Immature natural killer cell (primary cell): ENCODE measurements around the gene CA11. TPM values are rescaled to one million over a fixed set of nuclear protein-coding genes. Genes with fewer than 3 reads are reported as not detected.

ENCODE experiments used
- DNase-seq, 3 donors: peaks; one replicate each; pipeline ENCODE4 v3.0.0; 2022; ENCODE audit warnings: mixed read lengths in 1 of 3
- H3K27ac Mint-ChIP-seq, 6 donors: one replicate each; pipeline ENCODE4 v1.8.0; 2020; ENCODE audit warnings: mixed read lengths in 6 of 6, mild to moderate bottlenecking in 5 of 6, inconsistent platforms in 4 of 6, moderate library complexity in 3 of 6
- H3K27me3 Mint-ChIP-seq, 3 donors: one replicate each; pipeline ENCODE4 v1.8.0; 2020 to 2021; ENCODE audit warnings: low read depth in 3 of 3, mild to moderate bottlenecking in 3 of 3, mixed read lengths in 3 of 3, moderate library complexity in 3 of 3, inconsistent platforms in 1 of 3
- H3K36me3 Mint-ChIP-seq, 3 donors: one replicate each; pipeline ENCODE4 v1.8.0; 2020; ENCODE audit warnings: mixed read lengths in 3 of 3, inconsistent platforms in 2 of 3, mild to moderate bottlenecking in 2 of 3
- H3K4me1 Mint-ChIP-seq, 2 donors: one replicate each; pipeline ENCODE4 v1.8.0; 2020; ENCODE audit warnings: inconsistent platforms in 2 of 2, mild to moderate bottlenecking in 2 of 2, mixed read lengths in 2 of 2, moderate library complexity in 1 of 2
- H3K4me3 Mint-ChIP-seq, 5 donors: one replicate each; pipeline ENCODE4 v1.8.0; 2020; ENCODE audit warnings: mild to moderate bottlenecking in 5 of 5, mixed read lengths in 5 of 5, inconsistent platforms in 3 of 5, moderate library complexity in 3 of 5
- H3K9me3 Mint-ChIP-seq, 6 donors: one replicate each; pipeline ENCODE4 v1.8.0; 2020; ENCODE audit warnings: mild to moderate bottlenecking in 6 of 6, mixed read lengths in 6 of 6, inconsistent platforms in 4 of 6, moderate library complexity in 3 of 6
- polyA plus RNA-seq, 3 donors: library from polyadenylated mRNA; unstranded; fragments of 300-500 nt; fragmentation: Illumina TruSeq; gene quantifications; one replicate each; pipeline ENCODE4 v1.2.3, GENCODE V29; 2021

The CA11 gene
- polyA plus RNA-seq, 3 donors from 2014 or later = 1.8 to 16.4 (median 3.6) TPM

DNA sequence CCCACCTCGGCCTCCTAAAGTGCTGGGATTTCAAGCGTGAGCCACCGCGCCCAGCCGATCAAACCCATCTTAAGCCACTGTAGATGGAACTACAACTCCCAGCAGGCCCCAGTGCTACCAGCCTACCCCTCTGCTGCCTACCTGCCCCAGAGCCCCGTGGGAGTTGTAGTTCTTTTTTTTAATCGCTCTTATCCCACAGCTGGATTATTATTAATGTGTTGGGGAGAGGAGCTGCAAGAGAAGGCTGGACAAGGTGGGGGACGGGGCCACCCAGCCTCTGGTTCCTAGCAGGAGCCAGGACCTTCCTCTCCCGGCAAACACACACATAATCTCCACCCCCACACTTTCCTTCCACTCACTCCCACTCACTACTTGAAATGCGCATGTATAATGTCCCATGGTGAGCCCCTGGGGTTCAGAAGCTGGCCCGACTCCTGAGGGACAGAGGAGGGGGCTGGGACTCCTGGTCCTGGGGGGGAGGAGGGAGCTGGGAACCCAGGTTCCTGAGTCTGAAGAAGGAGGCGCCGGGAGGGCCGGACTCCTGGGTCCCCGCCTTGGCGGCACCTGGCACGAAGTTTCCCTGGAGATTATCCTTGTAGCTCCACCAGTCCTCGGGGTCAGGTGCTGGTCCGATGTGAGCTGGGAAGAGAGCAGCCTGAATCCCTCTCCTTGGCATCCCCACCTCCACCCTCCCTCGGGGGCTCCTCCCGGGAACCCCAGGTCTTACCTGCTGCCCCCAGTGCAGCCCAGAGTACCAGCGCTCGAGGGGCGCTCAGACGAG, 958 bp downstream of the CA11 start:
- DNase-seq = peak; percentile 65 to 73 (median 68)
- H3K27ac Mint-ChIP-seq = peak overlapping the region; percentile 77 to 94 (median 90)
- H3K36me3 Mint-ChIP-seq = no peaks in the 10 kb centered on the region

GRCh38 chr19:48644355-48644754, 1.6 kb downstream of the CA11 start:
- Mint-ChIP-seq H3K9me3 (no peaks in the 10 kb centered on the region), H3K4me3 (peak overlapping the region in 2 of 5 donors; percentile 90 to 97), H3K27ac (peak overlapping the region in 1 of 6 donors; percentile 28), H3K36me3 (no peaks in the 10 kb centered on the region), H3K4me1 (peaks cover 33 to 37% of the 10 kb centered on the region in 2 donors), H3K27me3 (peaks cover 2 to 6% (median 3%) of the 10 kb centered on the region in 3 donors)
- DNase-seq = no peak

More for the DNA sequence above, 958 bp downstream of the CA11 start:
- H3K27me3 Mint-ChIP-seq = peaks cover under 1 to 6% (median 2%) of the 10 kb centered on the region in 3 donors
- H3K9me3 Mint-ChIP-seq = no peaks in the 10 kb centered on the region
- H3K4me1 Mint-ChIP-seq = peaks cover 29 to 36% of the 10 kb centered on the region in 2 donors
- peak overlapping the region; percentile 82 to 97 (median 90) for H3K4me3 Mint-ChIP-seq

DNA sequence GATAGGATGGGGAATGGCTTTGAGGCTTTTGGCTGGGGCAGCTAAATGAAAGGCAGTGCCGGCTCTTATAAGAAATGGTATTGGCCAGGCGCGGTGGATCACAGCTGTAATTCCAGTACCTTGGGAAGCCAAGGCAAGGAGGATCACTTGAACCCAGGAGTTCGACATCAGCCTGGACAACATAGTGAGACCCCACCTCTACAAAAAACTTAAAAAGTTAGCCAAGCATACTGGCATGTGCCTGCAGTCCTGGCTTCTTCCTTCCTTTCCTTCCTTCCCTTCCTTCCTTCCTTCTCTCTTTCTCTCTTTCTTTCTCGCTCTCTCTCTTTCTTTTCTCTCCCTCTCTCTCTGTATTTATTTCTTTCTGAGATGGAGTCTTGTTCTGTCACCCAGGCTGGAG, 3.1 kb downstream of the CA11 start:
- H3K4me3 Mint-ChIP-seq = no peak overlapping the region
- no peaks in the 10 kb centered on the region for H3K9me3 Mint-ChIP-seq
- H3K27me3 Mint-ChIP-seq = peaks cover 0 to 10% (median 4%) of the 10 kb centered on the region in 3 donors
- no peak for DNase-seq
- peaks cover 0 to 5% (median 0%) of the 10 kb centered on the region in 3 donors for H3K36me3 Mint-ChIP-seq
- peak overlapping the region in 2 of 6 donors; percentile 3 to 66 for H3K27ac Mint-ChIP-seq
- peaks cover 42% of the 10 kb centered on the region in 2 donors for H3K4me1 Mint-ChIP-seq

DNA sequence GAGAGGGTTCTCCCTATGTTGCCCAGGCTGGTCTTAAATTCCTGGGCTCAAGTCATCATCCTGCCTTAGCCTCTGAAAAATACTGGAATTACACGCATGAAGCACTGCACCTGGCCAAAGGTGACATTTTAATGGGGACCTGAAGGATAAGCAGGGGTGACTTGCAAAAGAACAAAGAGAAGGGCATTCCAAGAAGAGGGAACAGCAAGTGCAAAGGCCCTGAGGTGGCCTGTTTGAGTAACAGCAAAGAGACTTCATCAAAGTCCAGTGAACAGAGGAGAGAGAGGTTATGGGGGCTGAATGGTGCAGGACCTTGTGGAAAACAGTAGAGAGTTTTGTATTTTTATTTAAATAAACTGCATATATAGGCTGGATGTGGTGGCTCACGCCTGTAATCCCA, 4.1 kb downstream of the CA11 start:
- Mint-ChIP-seq H3K36me3 (peaks cover 0 to 5% (median 0%) of the 10 kb centered on the region in 3 donors), H3K27ac (peak overlapping the region in 1 of 6 donors; percentile 72), H3K4me3 (peak overlapping the region in 1 of 5 donors; percentile 33), H3K4me1 (peaks cover 38 to 43% of the 10 kb centered on the region in 2 donors), H3K9me3 (no peaks in the 10 kb centered on the region), H3K27me3 (peaks cover 4 to 18% (median 10%) of the 10 kb centered on the region in 3 donors)
- no peak for DNase-seq

DNA sequence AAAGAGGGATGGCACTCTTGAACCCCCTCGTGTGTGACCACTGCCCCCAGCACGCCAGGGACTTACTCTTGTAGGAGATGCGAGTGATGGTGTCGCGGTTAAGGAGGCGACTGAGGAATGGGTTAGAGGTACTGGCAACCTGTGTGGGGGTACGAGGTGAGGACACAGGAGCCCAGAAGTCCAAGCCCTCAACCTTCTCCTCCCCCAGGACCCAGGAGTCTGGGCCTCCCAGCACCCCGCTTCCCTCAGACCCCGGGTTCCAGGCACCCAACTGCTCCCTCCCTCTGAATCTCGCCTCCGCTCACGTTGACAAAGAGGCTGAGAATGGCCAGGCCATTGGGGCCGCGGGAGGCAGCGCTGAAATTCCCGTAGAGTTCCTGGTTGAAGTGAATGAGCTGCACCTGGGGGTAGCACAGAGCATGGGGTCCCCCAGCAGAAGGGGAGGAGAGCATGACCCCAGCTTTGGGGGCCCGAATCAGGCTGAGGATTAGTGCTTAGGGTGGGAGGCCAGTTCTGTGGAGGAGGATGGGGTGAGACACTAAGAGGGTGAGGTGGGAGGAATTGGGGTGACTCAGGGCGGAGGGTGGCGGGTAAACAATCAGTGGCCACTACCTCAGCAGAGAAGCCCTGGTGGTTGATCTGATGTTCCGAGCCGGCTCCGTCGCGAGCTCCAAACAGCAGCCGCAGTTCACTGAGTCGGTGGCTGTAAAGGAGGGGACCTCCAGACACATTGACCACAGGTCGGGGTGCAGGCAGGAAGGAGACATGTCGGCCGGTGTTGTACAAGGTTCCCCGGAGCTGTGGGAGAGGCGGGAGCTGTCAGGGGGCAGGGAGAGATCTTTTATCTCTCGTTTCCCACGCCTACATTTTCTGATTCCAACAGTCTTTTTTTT, 6.3 kb downstream of the CA11 start:
- peak in 2 of 3 donors; percentile 30 to 67 for DNase-seq
- Mint-ChIP-seq H3K27me3 (peaks cover 11 to 21% (median 11%) of the 10 kb centered on the region in 3 donors), H3K4me1 (peaks cover 32 to 38% of the 10 kb centered on the region in 2 donors), H3K9me3 (no peaks in the 10 kb centered on the region), H3K27ac (peak overlapping the region; percentile 55 to 100 (median 98)), H3K4me3 (peak overlapping the region; percentile 33 to 98 (median 69)), H3K36me3 (peaks cover 0 to 5% (median 0%) of the 10 kb centered on the region in 3 donors)

GRCh38 chr19:48638831-48639381, 7.1 kb downstream of the CA11 start:
- Mint-ChIP-seq H3K9me3 (no peaks in the 10 kb centered on the region), H3K27me3 (peaks cover 14 to 24% (median 14%) of the 10 kb centered on the region in 3 donors), H3K4me1 (peaks cover 39 to 45% of the 10 kb centered on the region in 2 donors), H3K27ac (peak overlapping the region; percentile 98 to 100 (median 98)), H3K36me3 (peaks cover 0 to 5% (median 0%) of the 10 kb centered on the region in 3 donors), H3K4me3 (peak overlapping the region; percentile 89 to 98 (median 92))
- DNase-seq = no peak

GRCh38 chr19:48637948-48638830, 7.8 kb downstream of the CA11 start:
- Mint-ChIP-seq H3K27me3 (peaks cover 14 to 24% (median 14%) of the 10 kb centered on the region in 3 donors), H3K9me3 (no peaks in the 10 kb centered on the region), H3K36me3 (peaks cover 0 to 5% (median 0%) of the 10 kb centered on the region in 3 donors), H3K27ac (peak overlapping the region; percentile 98 to 100 (median 98)), H3K4me3 (peak overlapping the region; percentile 89 to 98 (median 92)), H3K4me1 (peaks cover 46 to 52% of the 10 kb centered on the region in 2 donors)
- peak; percentile 89 to 93 (median 90) for DNase-seq

- peak overlapping the region; percentile 98 to 100 (median 98) for H3K27ac Mint-ChIP-seq
- peaks cover 0 to 5% (median 1%) of the 10 kb centered on the region in 3 donors for H3K36me3 Mint-ChIP-seq
- peak; percentile 100 for DNase-seq
- H3K9me3 Mint-ChIP-seq = no peaks in the 10 kb centered on the region
- peaks cover 48 to 54% of the 10 kb centered on the region in 2 donors for H3K4me1 Mint-ChIP-seq
- H3K27me3 Mint-ChIP-seq = peaks cover 14 to 24% (median 14%) of the 10 kb centered on the region in 3 donors
- H3K4me3 Mint-ChIP-seq = peak overlapping the region; percentile 89 to 98 (median 92)
These were observed 8.5 kb downstream of the CA11 start for GRCh38 chr19:48637449-48637947.

DNA sequence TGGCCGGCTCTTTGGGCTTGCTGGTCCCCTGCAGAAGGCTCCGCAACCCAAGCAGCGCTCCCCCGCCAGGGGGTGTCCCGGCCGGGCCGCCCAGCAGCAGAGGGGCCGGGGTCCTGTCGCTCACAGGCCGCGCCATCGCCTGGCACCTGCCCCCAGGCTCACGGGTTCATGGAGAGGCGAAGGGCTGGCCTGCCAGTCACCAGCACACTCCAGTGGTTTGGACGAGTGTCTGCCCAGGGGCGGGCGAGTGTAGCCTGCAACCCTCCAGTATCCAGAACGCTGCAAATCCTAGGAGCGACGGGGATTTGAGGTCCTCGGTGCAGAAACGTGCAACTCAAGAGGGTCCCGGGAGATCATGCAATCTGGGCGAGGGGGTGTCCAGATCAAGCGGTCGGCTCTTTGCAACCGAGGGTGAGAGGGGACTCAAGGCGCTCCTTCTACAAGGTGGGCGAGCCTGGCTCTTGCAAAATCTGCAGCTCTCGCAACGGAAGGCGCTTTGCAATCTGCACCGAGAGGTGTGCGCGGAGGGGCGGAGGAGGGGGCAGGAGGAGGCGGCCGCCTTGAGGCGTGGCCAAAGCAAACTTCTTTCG, 9.0 kb downstream of the CA11 start, which contains the start of gene DBP:
DBP (minus strand) TSS at position 521 of the 590 bp plus-strand sequence; CDS start at position 136, 385 bp downstream.
- Mint-ChIP-seq H3K27me3 (peaks cover 14 to 24% (median 14%) of the 10 kb centered on the region in 3 donors), H3K36me3 (peaks cover 0 to 5% (median 4%) of the 10 kb centered on the region in 3 donors), H3K4me1 (peaks cover 51 to 57% of the 10 kb centered on the region in 2 donors), H3K27ac (peak within 1 kb of the TSS; percentile 98 to 100 (median 98)), H3K9me3 (no peaks in the 10 kb centered on the region), H3K4me3 (peak within 1 kb of the TSS; percentile 89 to 98 (median 92))
- DNase-seq = no peak

DNA sequence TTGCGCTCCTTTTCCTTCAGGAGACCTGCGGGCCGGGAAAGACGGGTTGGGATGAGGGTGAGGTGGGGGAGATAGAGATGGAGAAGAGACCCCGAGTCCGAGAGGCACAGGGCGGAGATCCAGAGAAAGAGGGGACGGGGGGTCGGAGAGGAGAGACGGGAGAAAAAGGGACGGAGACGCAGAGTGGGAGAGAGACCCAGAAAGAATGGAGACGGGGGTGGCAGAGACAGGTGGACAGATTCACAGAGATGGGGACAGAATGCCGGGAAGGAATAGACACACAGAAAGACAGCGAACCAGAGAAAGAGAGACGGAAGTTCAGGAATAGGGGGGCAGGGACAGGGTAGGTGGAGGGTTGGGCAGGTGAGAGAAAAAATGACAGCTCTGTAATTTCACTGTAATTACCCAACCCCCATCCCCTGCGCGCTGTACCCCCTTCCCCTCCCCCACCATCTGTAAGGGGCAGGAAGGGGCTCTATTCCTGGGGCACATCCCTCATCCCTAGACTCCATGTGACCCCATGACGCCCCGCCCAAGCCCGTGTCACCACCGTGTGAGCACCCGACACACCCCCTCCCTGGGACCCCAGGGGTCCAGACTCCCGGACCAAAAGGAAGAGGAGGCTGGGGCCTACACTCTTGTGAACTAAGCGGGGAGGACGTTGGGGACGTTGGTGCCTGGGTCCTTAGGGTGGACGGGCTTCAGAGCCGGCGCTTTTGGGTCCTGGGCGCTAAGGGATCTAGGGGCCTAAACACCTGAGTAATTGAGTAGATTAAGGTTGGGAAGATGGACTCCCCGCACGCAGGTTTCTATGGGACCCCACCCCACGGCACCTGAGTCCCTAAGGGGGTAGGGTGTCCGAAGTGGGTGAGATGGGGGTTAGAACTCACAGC, 9.8 kb downstream of the CA11 start:
- no peak for DNase-seq
- Mint-ChIP-seq H3K27me3 (peaks cover 14 to 24% (median 14%) of the 10 kb centered on the region in 3 donors), H3K4me3 (peak overlapping the region; percentile 89 to 98 (median 92)), H3K9me3 (no peaks in the 10 kb centered on the region), H3K36me3 (peaks cover 4 to 6% (median 5%) of the 10 kb centered on the region in 3 donors), H3K27ac (peak overlapping the region; percentile 85 to 99 (median 98)), H3K4me1 (peaks cover 56 to 57% of the 10 kb centered on the region in 2 donors)
